ENCODE data around the gene GNG13.

The GNG13 gene

GRCh38 chr16:830871-831570, 30.5 kb upstream of the GNG13 start:
- H3K4me3 ChIP-seq (ENCODE audit: low read depth, low read length): no peak overlapping the region
- TF ChIP-seq CTCF (conservative IDR thresholded peaks at IDR 0.05; ENCODE audit: low read depth, low read length): no peak
- DNase-seq (ENCODE audit: low read depth): no peak

- TF ChIP-seq CTCF (conservative IDR thresholded peaks at IDR 0.05; ENCODE audit: low read depth, low read length): no peak
- no peak for DNase-seq (ENCODE audit: low read depth)
- no peak overlapping the region for H3K4me3 ChIP-seq (ENCODE audit: low read depth, low read length)
Measured at GRCh38 chr16:830107-830870, 29.8 kb upstream of the GNG13 start.

- no peak for TF ChIP-seq CTCF (conservative IDR thresholded peaks at IDR 0.05; ENCODE audit: low read depth, low read length)
- no peak for DNase-seq (ENCODE audit: low read depth)
- no peak overlapping the region for H3K4me3 ChIP-seq (ENCODE audit: low read depth, low read length)
Measured at GRCh38 chr16:828891-829290, 28.4 kb upstream of the GNG13 start.

- DNase-seq (ENCODE audit: low read depth): no peak
- TF ChIP-seq CTCF (conservative IDR thresholded peaks at IDR 0.05; ENCODE audit: low read depth, low read length): no peak
- H3K4me3 ChIP-seq (ENCODE audit: low read depth, low read length): no peak overlapping the region
Measured at GRCh38 chr16:827513-827912, 27.0 kb upstream of the GNG13 start.

GRCh38 chr16:825341-826061, 25.0 kb upstream of the GNG13 start:
- no peak overlapping the region for H3K4me3 ChIP-seq (ENCODE audit: low read depth, low read length)
- no peak for TF ChIP-seq CTCF (conservative IDR thresholded peaks at IDR 0.05; ENCODE audit: low read depth, low read length)
- DNase-seq (ENCODE audit: low read depth): no peak

GRCh38 chr16:824601-825000, 24.1 kb upstream of the GNG13 start:
- no peak for TF ChIP-seq CTCF (conservative IDR thresholded peaks at IDR 0.05; ENCODE audit: low read depth, low read length)
- DNase-seq (ENCODE audit: low read depth): no peak
- H3K4me3 ChIP-seq (ENCODE audit: low read depth, low read length): no peak overlapping the region

All from choroid plexus epithelial cell (primary cell).